ENCODE results near the gene ASPN. TPM values are rescaled to one million over a fixed set of nuclear protein-coding genes. Genes with fewer than 3 reads are reported as not detected.

ASPN gene
- total and polyA plus RNA-seq, 10 of the 15 experiments (the other 5 are each of a cell fraction or from before 2014, with no cell fraction given) = 0.03 to 0.47 (median 0.42) TPM; not detected in 7

DNA sequence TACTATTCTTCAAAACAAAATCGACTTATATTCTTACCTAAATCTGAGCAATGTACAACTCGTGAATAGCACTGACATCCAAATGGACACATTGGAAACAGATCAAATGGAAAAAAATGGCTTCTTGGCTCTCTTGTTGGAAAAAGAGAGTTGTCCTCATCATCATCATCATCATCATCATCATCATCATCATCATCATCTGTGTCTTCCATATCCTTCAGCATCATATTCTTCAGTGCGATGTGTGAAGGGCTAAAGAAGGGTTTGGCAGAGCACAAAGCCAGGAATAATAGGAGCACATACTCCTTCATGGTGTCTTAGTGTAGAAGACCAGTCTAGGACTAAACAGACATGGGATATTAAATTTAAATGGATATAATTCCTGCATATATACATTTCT is 7.7 kb downstream of the ASPN start:
- no peak for DNase-seq (ENCODE audit: low read depth, low spot score)
- in situ Hi-C loops (cut with MboI) = no loop called here
- RAD21 ChIA-PET (ENCODE audit: unreplicated experiment) = no interaction called here
- no peak overlapping the region for H3K4me2 ChIP-seq (ENCODE audit: control insufficient read depth, insufficient read depth)
- no peaks in the 10 kb centered on the region for H3K36me3 ChIP-seq (ENCODE audit: control insufficient read depth in 2 of 2, insufficient read depth in 2 of 2, low read length in 1 of 2)
- no peaks in the 10 kb centered on the region for H3K27me3 ChIP-seq (replicated peaks in 1 of 2; ENCODE audit: control insufficient read depth in 2 of 2, insufficient read depth in 2 of 2, low read length in 1 of 2)
- TF ChIP-seq KDM1A (IDR thresholded peaks at IDR 0.05; ENCODE audit: borderline replicate concordance) (no peak), ZBED1 (IDR thresholded peaks at IDR 0.05; ENCODE audit: borderline replicate concordance) (no peak), MYB (IDR thresholded peaks at IDR 0.05; ENCODE audit: borderline replicate concordance, low read depth, low read length) (no peak), EED (IDR thresholded peaks at IDR 0.05; ENCODE audit: low read depth) (no peak), ZSCAN29 (IDR thresholded peaks at IDR 0.05) (no peak), POU2F2 (IDR thresholded peaks at IDR 0.05; ENCODE audit: borderline replicate concordance, low read depth, low read length) (no peak), POLR2A (IDR thresholded peaks at IDR 0.05; ENCODE audit: low read depth, low read length) (no peak), GATAD2B (conservative IDR thresholded peaks at IDR 0.05; ENCODE audit: low read depth) (no peak), NR2C1 (IDR thresholded peaks at IDR 0.05) (no peak), NR2C2 (IDR thresholded peaks at IDR 0.05; ENCODE audit: borderline replicate concordance, control insufficient read depth, insufficient read length, low read depth) (no peak), CHD1 (IDR thresholded peaks at IDR 0.05; ENCODE audit: low read depth, low read length) (no peak)
- intact Hi-C loops (cut with micrococcal nuclease; ENCODE audit: unreplicated experiment) = no loop called here
- ATAC-seq = no peak
- SMC1A ChIA-PET (ENCODE audit: uncharacterized antibody, unreplicated experiment) = interaction anchor here (1.3 kb wide), 1 partner anchor 12 kb away, joined by 3 read pairs; no protein-coding TSS in a partner anchor
- FAIRE-seq = no peak
- POLR2A ChIA-PET = no interaction called here
- no peak overlapping the region for H3K9ac ChIP-seq (ENCODE audit: control insufficient read depth, insufficient read depth, low read length)
- no peaks in the 10 kb centered on the region for H3K9me3 ChIP-seq (replicated peaks; ENCODE audit: control insufficient read depth, insufficient read depth, low read length)
- H3K79me2 ChIP-seq (ENCODE audit: control insufficient read depth, insufficient read depth, low read length) = no peaks in the 10 kb centered on the region
- BruUV-seq (replicated peaks) = no TSS peak
- peaks cover 6% of the 10 kb centered on the region for H3K4me1 ChIP-seq (ENCODE audit: control insufficient read depth, insufficient read depth, low read length)
- no peaks in the 10 kb centered on the region for H4K20me1 ChIP-seq (ENCODE audit: control insufficient read depth, insufficient read depth)
- no peak overlapping the region for H3K4me3 ChIP-seq
- WGBS (ENCODE audit: insufficient coverage, insufficient replicate concordance, low lambda C conversion rate, missing lambda C conversion rate) = 100% methylated on average over 3 of the region's 3 CpGs
- CTCF ChIA-PET = no interaction called here
- no peak overlapping the region for H2AFZ ChIP-seq (ENCODE audit: control insufficient read depth, low read depth, low read length)
- H3K27ac ChIP-seq (ENCODE audit: control insufficient read depth, insufficient read depth) = no peak overlapping the region

All from GM12878 (cell line).